ENCODE results near the gene HIGD2A. TPM values are rescaled to one million over a fixed set of nuclear protein-coding genes. Genes with fewer than 3 reads are reported as not detected.

HIGD2A gene
- total and polyA plus RNA-seq, 10 of the 15 experiments (the other 5 are each of a cell fraction or from before 2014, with no cell fraction given): 152 to 348 (median 194) TPM

DNA sequence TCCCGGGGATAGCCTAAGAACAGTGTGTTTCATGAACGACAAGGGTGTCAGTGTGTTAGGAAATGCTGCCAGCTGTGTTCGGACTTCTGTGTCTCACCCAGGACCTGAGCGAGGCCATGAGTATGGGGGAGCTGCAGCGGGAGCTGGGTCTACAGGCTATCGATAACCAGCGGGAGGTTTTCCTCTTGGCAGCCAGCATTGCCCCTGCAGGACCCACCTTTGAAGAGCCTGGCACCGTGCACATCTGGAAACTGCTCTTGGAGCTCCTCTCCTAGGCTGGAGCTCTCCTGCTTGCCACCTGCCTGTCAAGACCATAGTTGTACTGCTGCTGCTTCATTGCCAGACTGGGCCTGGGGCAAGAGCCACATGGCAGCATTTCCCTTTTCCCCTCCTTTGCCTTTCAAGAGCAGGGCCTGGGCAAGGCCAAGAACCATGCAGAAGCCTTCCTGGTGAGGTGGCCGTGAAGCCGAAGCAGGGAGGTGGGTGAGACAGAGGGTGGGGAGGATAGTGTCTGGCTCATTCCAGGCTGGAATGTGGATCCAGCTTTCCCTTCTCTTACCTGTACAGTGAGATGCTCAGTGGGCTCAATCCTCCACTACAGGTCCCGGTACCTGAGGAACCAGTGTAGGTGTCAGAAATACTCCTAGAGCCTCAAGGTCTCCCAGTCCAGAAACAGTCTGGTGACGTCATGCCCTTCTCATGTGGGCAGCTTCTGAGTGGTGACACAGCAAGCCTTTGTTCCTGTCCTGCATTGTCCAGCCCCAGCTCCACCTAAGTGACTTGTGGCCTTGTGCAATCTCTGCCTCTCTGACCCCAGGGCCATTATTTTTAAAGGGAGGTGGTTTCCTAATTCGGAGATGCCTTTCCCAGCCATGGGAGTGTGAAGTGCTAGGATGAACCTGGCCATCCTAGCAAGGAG, 16.7 kb upstream of the HIGD2A start (continued):
- TF ChIP-seq RAD21 (IDR thresholded peaks at IDR 0.05; ENCODE audit: insufficient read depth, low read depth, low read length): no peak
- no peak for TF ChIP-seq BHLHE40 (IDR thresholded peaks at IDR 0.05; ENCODE audit: borderline replicate concordance in 1 of 2, low read depth in 2 of 2, low read length in 1 of 2)
- no peak for TF ChIP-seq TCF12 (IDR thresholded peaks at IDR 0.05; ENCODE audit: low read depth, low read length)
- TF ChIP-seq EED (IDR thresholded peaks at IDR 0.05; ENCODE audit: low read depth): no peak
- TF ChIP-seq NRF1 (conservative IDR thresholded peaks at IDR 0.05; ENCODE audit: low read depth, low read length): no peak
- no peak for TF ChIP-seq SUZ12 (IDR thresholded peaks at IDR 0.05; ENCODE audit: unreplicated experiment)

DNA sequence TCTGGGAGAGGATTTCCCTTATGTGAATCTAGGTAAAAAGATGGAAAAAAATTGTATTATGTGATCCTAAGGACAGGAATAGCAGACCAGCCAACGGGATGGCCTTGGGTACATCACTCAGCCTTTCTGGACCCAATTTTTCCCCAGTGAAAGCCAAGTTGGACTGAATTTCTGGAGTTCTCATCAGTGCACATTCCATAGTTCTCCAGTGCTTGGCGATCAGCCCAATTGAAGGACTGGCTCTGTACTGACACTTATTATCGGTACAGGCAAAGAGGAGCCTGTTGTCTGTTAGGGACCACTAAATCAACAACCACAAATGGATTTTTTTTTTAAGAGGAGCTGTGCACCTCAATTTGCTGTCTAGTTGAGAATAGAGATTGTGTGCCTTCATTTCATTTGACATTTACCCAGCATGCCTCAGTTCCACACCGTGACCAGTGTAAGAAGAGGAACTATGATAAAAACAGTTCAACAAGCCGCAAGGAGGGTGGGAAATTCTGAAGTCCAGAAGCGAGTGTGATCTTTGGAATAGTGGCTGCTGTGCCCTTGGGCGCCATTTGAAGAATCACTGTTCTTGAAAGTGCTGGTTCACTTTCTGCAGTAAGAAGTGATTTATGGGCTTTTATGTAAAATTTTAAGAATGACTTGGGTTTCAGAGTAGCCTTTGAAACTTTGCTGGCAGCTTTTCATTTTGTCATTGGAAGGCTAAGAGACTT, 15.3 kb upstream of the HIGD2A start:
- Histone ChIP-seq H3K27me3 (replicated peaks in 1 of 2; ENCODE audit: control insufficient read depth in 2 of 2, insufficient read depth in 2 of 2, low read length in 1 of 2) (no peaks in the 10 kb centered on the region), H2AFZ (ENCODE audit: control insufficient read depth, low read depth, low read length) (no peak overlapping the region), H3K36me3 (ENCODE audit: control insufficient read depth in 2 of 2, insufficient read depth in 2 of 2, low read length in 1 of 2) (peaks cover 0 to 3% of the 10 kb centered on the region in 2 experiments; a peak in 1 of 4 replicates), H3K79me2 (ENCODE audit: control insufficient read depth, insufficient read depth, low read length) (no peaks in the 10 kb centered on the region), H3K4me2 (ENCODE audit: control insufficient read depth, insufficient read depth) (no peak overlapping the region), H3K27ac (ENCODE audit: control insufficient read depth, insufficient read depth) (no peak overlapping the region), H3K4me3 (no peak overlapping the region), H3K9me3 (replicated peaks; ENCODE audit: control insufficient read depth, insufficient read depth, low read length) (no peaks in the 10 kb centered on the region), H4K20me1 (ENCODE audit: control insufficient read depth, insufficient read depth) (no peaks in the 10 kb centered on the region), H3K9ac (ENCODE audit: control insufficient read depth, insufficient read depth, low read length) (no peak overlapping the region), H3K4me1 (ENCODE audit: control insufficient read depth, insufficient read depth, low read length) (no peaks in the 10 kb centered on the region)
- ChIA-PET RAD21 (ENCODE audit: unreplicated experiment) (no interaction called here), POLR2A (interaction anchor here (0.6 to 1.5 kb wide), 2 partner anchors 12 to 64 kb away, joined by 4 to 5 read pairs; partner anchors contain the start of gene KIAA1191), CTCF (no interaction called here), SMC1A (ENCODE audit: uncharacterized antibody, unreplicated experiment) (no interaction called here)
- ATAC-seq (peak; percentile 57), FAIRE-seq (no peak), DNase-seq (ENCODE audit: low read depth, low spot score) (no peak)
- 48% methylated on average over 7 of the region's 7 CpGs for WGBS (ENCODE audit: insufficient coverage, insufficient replicate concordance, low lambda C conversion rate, missing lambda C conversion rate)
- TF ChIP-seq KDM1A (IDR thresholded peaks at IDR 0.05; ENCODE audit: borderline replicate concordance) (no peak), RUNX3 (IDR thresholded peaks at IDR 0.05; ENCODE audit: low read length) (peak; percentile 20; the same call in 1 of the 2 replicates)
- no TSS peak for BruUV-seq (replicated peaks)
- in situ Hi-C loops (cut with MboI) (no loop called here), intact Hi-C loops (cut with micrococcal nuclease; ENCODE audit: unreplicated experiment) (no loop called here)
